H9 (cell line): ENCODE data around the gene FAM53B. TPM values are rescaled to one million over a fixed set of nuclear protein-coding genes. Genes with fewer than 3 reads are reported as not detected.
A peak's percentile ranks its signal among the peaks of the same experiment; 100 is the strongest.

ENCODE experiments used
- DNase-seq: peaks from one replicate; pipeline ENCODE4 v3.0.0-alpha.2; 2017
- H2AFZ ChIP-seq: one replicate; pipeline ENCODE4 v1.6.1; 2013; ENCODE audit warnings: mild to moderate bottlenecking, low read length, control low read depth, moderate library complexity
- H2AK5ac ChIP-seq: 2 replicates; pipeline ENCODE4 v1.6.1; 2013; ENCODE audit warnings: low read length, control low read depth, mixed read lengths; ENCODE audit not compliant: insufficient read length
- H2BK120ac ChIP-seq: one replicate; pipeline ENCODE4 v1.6.1; 2013; ENCODE audit warnings: low read depth, mild to moderate bottlenecking, low read length, control low read depth, inconsistent platforms; ENCODE audit not compliant: poor library complexity, severe bottlenecking
- H2BK12ac ChIP-seq: 2 replicates; pipeline ENCODE4 v1.6.1; 2013; ENCODE audit warnings: low read length, control low read depth, mixed read lengths, low read depth; ENCODE audit not compliant: insufficient read length
- H2BK15ac ChIP-seq: 2 replicates; pipeline ENCODE4 v1.6.1; 2013; ENCODE audit warnings: low read depth, low read length, control low read depth
- H2BK20ac ChIP-seq: one replicate; pipeline ENCODE4 v1.6.1; 2013; ENCODE audit warnings: low read depth, mild to moderate bottlenecking, low read length, control low read depth, inconsistent platforms; ENCODE audit not compliant: poor library complexity, severe bottlenecking
- H2BK5ac ChIP-seq: 2 replicates; pipeline ENCODE4 v1.6.1; 2013; ENCODE audit warnings: low read length, control low read depth, mixed read lengths; ENCODE audit not compliant: insufficient read length
- H3K14ac ChIP-seq: 2 replicates; pipeline ENCODE4 v1.6.1; 2013; ENCODE audit warnings: low read length, control low read depth; ENCODE audit not compliant: insufficient read depth
- H3K18ac ChIP-seq: 2 replicates; pipeline ENCODE4 v1.6.1; 2013; ENCODE audit warnings: low read depth, mild to moderate bottlenecking, mixed read lengths, low read length, control low read depth; ENCODE audit not compliant: insufficient read length
- H3K23ac ChIP-seq: 2 replicates; pipeline ENCODE4 v1.6.1; 2013; ENCODE audit warnings: low read length, control low read depth, mixed read lengths, low read depth; ENCODE audit not compliant: insufficient read length
- H3K23me2 ChIP-seq: 2 replicates; pipeline ENCODE4 v1.6.1; 2013; ENCODE audit warnings: low read depth, mild to moderate bottlenecking, mixed read lengths, low read length, control low read depth; ENCODE audit not compliant: insufficient read length, poor library complexity, severe bottlenecking
- H3K27ac ChIP-seq: 2 replicates; pipeline ENCODE4 v1.5.1; 2013; ENCODE audit warnings: low read length, control low read depth, mixed read lengths, low read depth; ENCODE audit not compliant: insufficient read length
- H3K27me3 ChIP-seq: 2 replicates; pipeline ENCODE4 v1.6.1; 2013; ENCODE audit warnings: low read length, control low read depth, inconsistent platforms; ENCODE audit not compliant: insufficient read depth
- H3K4ac ChIP-seq: 2 replicates; pipeline ENCODE4 v1.6.1; 2013; ENCODE audit warnings: low read depth, mild to moderate bottlenecking, control low read depth, inconsistent platforms, low read length, moderate library complexity
- H3K4me1 ChIP-seq: 2 replicates; pipeline ENCODE4 v1.6.1; 2013; ENCODE audit warnings: low read length, control low read depth, inconsistent platforms; ENCODE audit not compliant: insufficient read depth
- H3K4me2 ChIP-seq: 2 replicates; pipeline ENCODE4 v1.6.1; 2013; ENCODE audit warnings: low read length, control low read depth, mixed read lengths; ENCODE audit not compliant: insufficient read length, insufficient read depth
- H3K56ac ChIP-seq: 2 replicates; pipeline ENCODE4 v1.6.1; 2013; ENCODE audit warnings: low read depth, mild to moderate bottlenecking, mixed read lengths, low read length, control low read depth; ENCODE audit not compliant: insufficient read length
- H3K79me1 ChIP-seq: 2 replicates; pipeline ENCODE4 v1.6.1; 2013; ENCODE audit warnings: low read depth, mild to moderate bottlenecking, moderate library complexity, low read length, control low read depth, inconsistent platforms; ENCODE audit not compliant: insufficient read depth, poor library complexity, severe bottlenecking
- H3K79me2 ChIP-seq: 2 replicates; pipeline ENCODE4 v1.6.1; 2013; ENCODE audit warnings: low read length, control low read depth, inconsistent platforms; ENCODE audit not compliant: insufficient read depth
- H3K9ac ChIP-seq: 2 replicates; pipeline ENCODE4 v1.6.1; 2013; ENCODE audit warnings: low read length, control low read depth, mixed read lengths; ENCODE audit not compliant: insufficient read length; ENCODE audit errors: extremely low read depth
- H3K9me3 ChIP-seq: one replicate; pipeline ENCODE4 v1.6.1; 2013; ENCODE audit warnings: low read depth, low read length, inconsistent platforms; ENCODE audit not compliant: control insufficient read depth
- H3T11ph ChIP-seq: one replicate; pipeline ENCODE4 v1.6.1; 2013; ENCODE audit warnings: mild to moderate bottlenecking, low read length, control low read depth, inconsistent platforms
- H4K20me1 ChIP-seq: one replicate; pipeline ENCODE4 v1.6.1; 2013; ENCODE audit not compliant: control insufficient read depth, insufficient read length, insufficient read depth
- H4K5ac ChIP-seq: 2 replicates; pipeline ENCODE4 v1.6.1; 2013; ENCODE audit warnings: low read depth, mild to moderate bottlenecking, mixed read lengths, low read length, control low read depth; ENCODE audit not compliant: insufficient read length
- H4K8ac ChIP-seq: replicated peaks from 2 replicates; pipeline ENCODE4 v1.6.1; 2013; ENCODE audit warnings: low read length, control low read depth, mixed read lengths, low read depth; ENCODE audit not compliant: insufficient read length
- H4K91ac ChIP-seq: 2 replicates; pipeline ENCODE4 v1.6.1; 2013; ENCODE audit warnings: low read depth, mild to moderate bottlenecking, moderate library complexity, mixed read lengths, low read length, control low read depth; ENCODE audit not compliant: insufficient read length
- H3K27ac Mint-ChIP-seq, 3 experiments: 2 replicates in 2 of 3; 3 replicates in 1 of 3; pipeline ENCODE4 v1.8.0; 2020 to 2021; ENCODE audit warnings: mixed read lengths in 3 of 3, mild to moderate bottlenecking in 1 of 3, moderate library complexity in 1 of 3
- H3K27me3 Mint-ChIP-seq: 2 replicates; pipeline ENCODE4 v1.8.0; 2021; ENCODE audit warnings: low read depth, mild to moderate bottlenecking, moderate library complexity, mixed read lengths
- H3K36me3 Mint-ChIP-seq, 3 experiments: 2 replicates in 2 of 3; 3 replicates in 1 of 3; pipeline ENCODE4 v1.8.0; 2020 to 2021; ENCODE audit warnings: low read depth in 3 of 3, mixed read lengths in 3 of 3; ENCODE audit not compliant: insufficient read depth in 1 of 3
- H3K4me1 Mint-ChIP-seq, 2 experiments: 2 replicates each; pipeline ENCODE4 v1.8.0; 2020; ENCODE audit warnings: mixed read lengths in 2 of 2
- H3K4me3 Mint-ChIP-seq, 2 experiments: 2 replicates in 1 of 2; 3 replicates in 1 of 2; pipeline ENCODE4 v1.8.0; 2020 to 2021; ENCODE audit warnings: mild to moderate bottlenecking in 2 of 2, mixed read lengths in 2 of 2, moderate library complexity in 1 of 2
- H3K9me3 Mint-ChIP-seq, 2 experiments: 2 replicates in 1 of 2; 3 replicates in 1 of 2; pipeline ENCODE4 v1.8.0; 2020; ENCODE audit warnings: mild to moderate bottlenecking in 2 of 2, mixed read lengths in 2 of 2, moderate library complexity in 1 of 2
- WGBS: extraction: QIAGEN DNeasy Blood & Tissue Kit; methylation state at CpG from one replicate; pipeline ENCODE4 v1.1.7; 2013; ENCODE audit warnings: missing lambda C conversion rate, low lambda C conversion rate, mixed read lengths; ENCODE audit not compliant: insufficient read length; ENCODE audit errors: extremely low coverage; 5-methylcytosine and 5-hydroxymethylcytosine counted together
- total RNA-seq: library from RNA; stranded (reverse); gene quantifications from 2 replicates; pipeline ENCODE4 v1.2.1, GENCODE V29; 2021
- TF ChIP-seq, protein P1 (sequence below): fragments of 200-600 bp; sonication (generic); conservative IDR thresholded peaks from 3 replicates; pipeline ENCODE4 v1.8.0; 2021; ENCODE audit warnings: antibody characterized with exemption, mild to moderate bottlenecking

The FAM53B gene
- total RNA-seq, 1 experiment from 2014 or later: 11.5 TPM

DNA sequence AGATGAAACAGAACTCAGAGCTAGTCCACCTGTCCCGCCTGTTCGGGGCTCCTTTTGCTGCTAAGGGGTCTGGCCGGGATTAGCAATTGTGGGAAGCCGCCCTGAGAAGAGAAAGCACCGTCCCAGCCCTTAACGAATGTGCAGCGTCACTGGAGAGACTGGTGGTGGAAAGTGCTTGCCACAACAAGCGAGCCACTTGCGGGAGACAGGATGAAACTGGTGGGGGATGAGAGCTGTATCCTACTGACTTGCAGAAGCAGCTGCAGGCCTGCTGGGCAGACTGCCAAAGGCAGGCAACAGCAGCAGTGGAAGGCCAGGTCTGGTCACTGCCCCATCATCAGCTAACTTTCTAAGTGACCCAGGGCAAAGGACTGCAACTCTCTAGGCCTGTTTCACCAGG is 95.4 kb downstream of the FAM53B start:
- Histone ChIP-seq H4K8ac (no peak overlapping the region), H2BK20ac (no peak overlapping the region), H3K56ac (no peak overlapping the region), H4K91ac (no peak overlapping the region), H3T11ph (no peak overlapping the region), H3K23me2 (no peaks in the 10 kb centered on the region), H2BK120ac (no peak overlapping the region), H3K9ac (no peak overlapping the region), H3K14ac (no peak overlapping the region), H3K9me3 (no peaks in the 10 kb centered on the region), H3K23ac (no peak overlapping the region), H3K4ac (no peak overlapping the region), H2BK5ac (no peak overlapping the region), H4K5ac (no peak overlapping the region), H3K79me1 (no peaks in the 10 kb centered on the region), H3K18ac (no peak overlapping the region), H3K4me2 (no peak overlapping the region), H2AFZ (no peak overlapping the region), H3K27me3 (no peaks in the 10 kb centered on the region), H2BK12ac (no peak overlapping the region), H2AK5ac (no peak overlapping the region), H3K79me2 (no peaks in the 10 kb centered on the region), H4K20me1 (peaks cover 2% of the 10 kb centered on the region), H2BK15ac (no peak overlapping the region), H3K4me1 (peaks cover 6% of the 10 kb centered on the region; the same call in 1 of the 2 replicates), H3K27ac (no peak overlapping the region)
- Mint-ChIP-seq H3K36me3 (0 out of 7 replicates have a peak, but pooled peaks cover 0 to 2% (median 0%) of the 10 kb centered on the region in 3 experiments), H3K4me1 (peaks cover 26 to 47% of the 10 kb centered on the region in 2 experiments), H3K9me3 (no peaks in the 10 kb centered on the region), H3K27me3 (no peaks in the 10 kb centered on the region), H3K4me3 (no peak overlapping the region), H3K27ac (peak overlapping the region in 1 of 3 experiments; percentile 89; a peak in 1 of 7 replicates)
- WGBS: no CpG with 5 or more reads among the region's 9 CpGs
- TF ChIP-seq, protein P1, sequence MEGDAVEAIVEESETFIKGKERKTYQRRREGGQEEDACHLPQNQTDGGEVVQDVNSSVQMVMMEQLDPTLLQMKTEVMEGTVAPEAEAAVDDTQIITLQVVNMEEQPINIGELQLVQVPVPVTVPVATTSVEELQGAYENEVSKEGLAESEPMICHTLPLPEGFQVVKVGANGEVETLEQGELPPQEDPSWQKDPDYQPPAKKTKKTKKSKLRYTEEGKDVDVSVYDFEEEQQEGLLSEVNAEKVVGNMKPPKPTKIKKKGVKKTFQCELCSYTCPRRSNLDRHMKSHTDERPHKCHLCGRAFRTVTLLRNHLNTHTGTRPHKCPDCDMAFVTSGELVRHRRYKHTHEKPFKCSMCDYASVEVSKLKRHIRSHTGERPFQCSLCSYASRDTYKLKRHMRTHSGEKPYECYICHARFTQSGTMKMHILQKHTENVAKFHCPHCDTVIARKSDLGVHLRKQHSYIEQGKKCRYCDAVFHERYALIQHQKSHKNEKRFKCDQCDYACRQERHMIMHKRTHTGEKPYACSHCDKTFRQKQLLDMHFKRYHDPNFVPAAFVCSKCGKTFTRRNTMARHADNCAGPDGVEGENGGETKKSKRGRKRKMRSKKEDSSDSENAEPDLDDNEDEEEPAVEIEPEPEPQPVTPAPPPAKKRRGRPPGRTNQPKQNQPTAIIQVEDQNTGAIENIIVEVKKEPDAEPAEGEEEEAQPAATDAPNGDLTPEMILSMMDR: no peak
- DNase-seq: no peak
